Occipital lobe (tissue), 3 donors: ENCODE results near the gene PABPC3. TPM values are rescaled to one million over a fixed set of nuclear protein-coding genes. Genes with fewer than 3 reads are reported as not detected.

Experiments
- DNase-seq: peaks from one replicate; lab custom pipeline; 2025; lab: John Stamatoyannopoulos, UW
- small RNA-seq: library from RNA; depleted of rRNA; stranded (forward); fragments of <200 nt; gene quantifications from one replicate; pipeline ENCODE3, GENCODE V24; 2014
- total RNA-seq: library from RNA; depleted of rRNA; stranded (reverse); fragments of >200 nt; gene quantifications from one replicate; pipeline ENCODE4 v1.2.3, GENCODE V29; 2014

The PABPC3 gene
- total RNA-seq, 1 donor from 2014 or later = not detected

DNA sequence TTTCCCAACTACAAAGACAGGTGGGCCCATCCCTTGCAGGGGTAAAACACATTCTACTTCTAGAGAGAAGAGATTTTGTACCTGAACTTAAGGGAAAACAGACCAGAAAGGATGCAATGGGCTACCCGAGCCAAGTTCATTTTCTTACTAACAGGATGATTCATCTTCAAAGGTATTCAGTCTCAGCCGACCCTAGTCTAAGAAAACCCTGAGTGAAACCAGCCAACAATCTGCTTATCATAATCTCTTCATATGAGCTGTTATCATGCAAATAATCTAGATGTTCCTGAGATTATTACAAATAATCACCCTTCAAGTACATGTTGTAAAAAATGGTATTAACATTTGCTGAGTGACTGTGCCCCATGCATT, 15.6 kb downstream of the PABPC3 start:
- DNase-seq = no peak

DNA sequence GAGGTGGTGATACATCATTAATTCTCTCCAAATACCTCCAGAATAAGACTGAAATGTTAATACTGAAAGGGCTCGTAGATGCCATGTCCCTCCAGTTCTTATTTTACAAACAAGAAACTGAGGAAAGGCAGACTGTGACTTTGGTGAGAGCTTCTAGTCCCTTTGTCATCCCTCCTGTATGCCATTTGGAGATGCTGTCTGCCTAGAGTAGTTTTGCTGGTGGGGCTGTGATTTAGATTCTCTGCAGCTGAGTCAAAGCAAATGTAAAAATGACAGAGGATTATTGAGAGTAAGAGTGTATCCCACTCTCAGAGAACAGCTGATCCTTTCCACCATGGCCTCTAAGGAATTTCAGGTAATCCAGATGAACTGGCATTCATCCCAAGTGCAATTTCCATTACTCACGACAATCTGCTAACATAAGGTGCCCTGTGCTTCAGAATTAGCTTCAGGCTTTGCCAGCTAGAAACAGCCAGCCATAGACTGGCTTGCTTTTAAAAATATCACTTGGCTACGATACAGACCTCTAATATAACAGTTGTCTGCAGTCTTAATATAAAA, 16.8 kb downstream of the PABPC3 start:
- DNase-seq = no peak

DNA sequence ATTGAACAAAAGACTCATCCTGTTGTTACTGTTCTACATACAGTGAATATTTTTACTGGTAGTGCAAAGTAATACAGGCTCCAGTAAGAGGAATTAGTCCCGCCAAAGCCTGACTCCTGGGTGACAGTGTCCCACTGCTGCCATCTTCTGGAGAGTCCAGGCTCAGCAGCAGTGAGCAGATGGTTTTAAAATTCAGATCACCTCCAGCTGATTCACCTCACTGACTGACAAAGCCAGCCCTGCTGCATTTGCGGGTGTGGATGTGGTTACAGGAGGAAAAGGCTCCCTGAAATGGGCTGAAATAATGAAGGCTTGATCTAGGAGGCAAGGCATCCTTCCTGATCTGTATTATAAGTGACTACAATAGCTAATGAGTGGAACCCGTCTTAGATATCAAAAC, 18.3 kb downstream of the PABPC3 start:
- peak; percentile 81 for DNase-seq

DNA sequence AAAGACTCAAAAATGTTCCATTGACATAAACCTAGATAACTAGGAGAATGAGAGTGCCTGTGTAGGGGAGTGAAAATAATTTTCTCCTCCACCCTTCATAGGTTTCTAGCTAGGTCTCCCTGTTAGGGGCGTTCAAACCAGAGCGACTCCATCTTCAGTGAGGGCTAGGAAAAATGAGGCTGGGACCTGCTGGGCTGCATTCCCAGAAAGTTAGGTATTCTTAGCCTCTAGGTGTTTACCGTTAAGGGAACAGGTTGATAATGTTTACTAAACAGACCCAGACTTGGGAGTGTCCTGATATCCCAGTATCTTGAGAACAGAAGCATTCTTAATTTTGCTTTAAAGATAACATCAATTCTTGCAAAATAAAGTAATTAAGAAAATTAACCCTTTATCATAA, 20.1 kb downstream of the PABPC3 start:
- no peak for DNase-seq

DNA sequence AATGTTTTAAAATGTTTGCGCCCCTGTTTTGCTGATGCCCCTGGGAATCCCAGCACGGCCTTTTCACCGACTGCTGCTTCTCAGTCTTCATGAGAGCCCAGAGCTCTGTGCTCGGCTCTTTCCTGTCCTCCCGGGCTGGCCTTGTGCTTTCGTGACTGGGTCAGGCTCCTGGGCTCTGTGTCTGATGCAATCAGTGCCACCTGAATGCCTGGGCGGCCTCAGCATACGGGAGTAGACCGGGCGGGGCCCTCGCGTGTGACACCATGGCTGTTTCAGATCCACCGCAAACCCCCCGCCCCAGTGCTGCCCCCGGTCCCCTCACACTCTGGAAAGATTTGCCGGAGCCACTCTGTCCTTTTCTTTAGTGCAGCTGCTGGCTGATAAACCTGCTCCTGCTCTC, 21.4 kb downstream of the PABPC3 start:
- no peak for DNase-seq

DNA sequence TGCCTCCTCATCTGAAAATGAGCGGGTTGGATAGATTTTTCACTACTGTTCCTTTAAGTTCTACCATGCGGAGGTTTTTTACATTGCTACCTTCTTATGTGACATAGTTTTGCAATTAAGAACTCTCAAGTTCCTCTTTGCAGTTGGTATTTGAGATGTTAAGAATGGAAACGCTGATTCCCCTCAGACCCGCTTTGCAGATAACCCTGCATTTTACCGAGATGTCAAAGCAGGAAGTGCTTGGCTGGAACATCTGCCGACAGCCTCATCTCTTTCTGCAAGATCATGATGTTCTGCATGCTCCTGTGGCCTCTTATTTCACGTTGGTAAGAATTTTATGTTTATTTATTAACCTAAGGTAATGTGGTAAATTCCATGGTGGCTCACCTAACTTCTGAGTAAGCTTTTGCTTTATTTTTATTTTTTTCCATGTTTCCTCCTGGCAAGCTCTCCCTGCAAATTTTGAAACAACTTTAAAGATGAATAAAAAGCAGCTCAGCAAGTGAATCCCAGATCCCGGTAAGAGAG, 22.5 kb downstream of the PABPC3 start:
- no peak for DNase-seq

DNA sequence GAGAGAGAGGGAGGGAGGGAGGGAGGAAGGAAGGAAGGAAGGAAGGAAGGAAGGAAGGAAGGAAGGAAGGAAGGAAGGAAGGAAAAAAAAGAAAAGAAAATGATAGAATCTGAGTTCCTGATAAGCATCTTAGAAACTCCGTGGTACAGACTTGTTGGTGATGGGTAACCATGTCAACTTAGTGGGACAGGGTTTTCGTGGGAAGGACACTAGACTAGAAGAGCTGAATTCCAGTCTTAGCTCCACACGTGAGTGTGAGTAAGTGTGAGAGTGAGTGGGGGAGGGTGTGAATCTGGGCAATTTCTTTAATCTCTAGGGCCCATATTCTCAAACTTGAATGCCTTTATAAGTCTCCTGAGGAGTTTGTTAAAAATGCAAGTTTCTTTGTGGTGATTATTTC, 35.0 kb downstream of the PABPC3 start:
- DNase-seq = no peak

DNA sequence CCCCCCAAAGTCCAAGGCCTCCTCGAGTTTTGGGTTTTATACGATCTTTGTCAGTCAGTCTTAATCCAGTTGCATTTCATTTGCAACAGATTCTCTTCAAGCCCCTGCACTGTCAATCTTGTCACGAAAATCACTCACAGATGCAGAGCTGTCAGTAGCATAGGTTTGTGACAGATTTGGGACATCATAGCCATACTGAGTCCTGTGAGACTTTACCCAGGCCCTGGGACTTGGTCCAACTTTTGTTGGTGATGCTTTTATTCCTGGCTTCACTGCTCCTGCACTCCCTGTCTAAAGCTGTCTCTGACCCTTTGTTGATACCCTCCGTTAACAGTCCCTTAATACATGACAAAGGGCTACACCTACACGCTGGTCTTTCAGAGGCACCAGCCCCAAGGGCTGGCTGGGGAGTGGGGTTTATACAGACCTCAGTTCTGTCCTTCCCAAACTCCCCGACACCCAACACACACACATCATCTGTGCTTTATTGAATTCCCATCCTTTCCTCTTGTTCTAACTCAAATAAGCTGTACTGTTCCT, 36.0 kb downstream of the PABPC3 start:
- DNase-seq = no peak

DNA sequence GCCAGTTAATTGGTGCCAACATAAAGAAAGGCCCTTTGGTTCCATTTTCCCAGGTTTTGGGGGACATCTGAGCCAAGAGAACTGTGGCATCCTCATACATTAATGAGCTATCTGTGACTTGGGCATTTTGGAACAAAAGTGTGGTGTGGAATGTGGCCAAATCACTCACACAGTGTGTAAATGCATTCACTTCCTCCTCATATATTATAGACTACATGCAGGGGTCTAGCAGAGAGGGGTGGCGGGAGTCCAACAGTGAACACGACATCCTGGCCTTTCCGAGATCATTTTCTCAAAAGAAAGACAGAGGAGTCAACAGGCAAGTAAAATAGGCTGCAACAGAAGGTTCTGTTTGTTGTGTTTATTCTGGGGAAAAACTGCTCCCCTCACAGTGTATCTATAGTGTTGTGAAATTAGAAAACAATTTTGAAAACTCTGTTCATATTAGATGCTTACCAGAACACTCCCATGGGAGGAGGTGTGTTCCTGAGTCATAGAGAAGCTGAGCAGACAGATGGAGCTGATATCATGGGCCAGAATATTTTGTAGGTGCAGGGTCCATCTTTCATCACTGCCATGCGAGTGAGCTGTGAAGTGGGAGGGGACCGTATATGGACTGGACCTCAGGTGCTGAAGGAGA, 36.9 kb downstream of the PABPC3 start:
- no peak for DNase-seq

DNA sequence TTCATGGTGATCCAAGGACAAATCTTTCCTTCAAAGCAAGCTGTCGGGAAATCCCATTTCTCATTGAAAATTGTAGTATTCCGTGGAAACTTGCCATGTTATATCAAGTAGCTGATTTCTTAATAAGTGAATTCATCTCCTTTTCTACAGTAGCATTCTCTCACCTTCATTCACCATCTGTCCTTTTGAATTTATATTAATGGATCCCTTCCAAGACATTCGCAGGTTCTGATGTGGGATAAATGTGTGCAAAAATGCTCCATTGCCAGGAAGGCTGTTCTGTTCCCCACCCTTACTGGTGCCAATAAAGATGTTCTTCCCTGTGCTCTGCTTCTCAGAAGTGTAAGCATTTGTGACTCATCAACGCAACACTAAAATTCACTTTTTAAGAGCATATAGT, 40.0 kb downstream of the PABPC3 start:
- no peak for DNase-seq

DNA sequence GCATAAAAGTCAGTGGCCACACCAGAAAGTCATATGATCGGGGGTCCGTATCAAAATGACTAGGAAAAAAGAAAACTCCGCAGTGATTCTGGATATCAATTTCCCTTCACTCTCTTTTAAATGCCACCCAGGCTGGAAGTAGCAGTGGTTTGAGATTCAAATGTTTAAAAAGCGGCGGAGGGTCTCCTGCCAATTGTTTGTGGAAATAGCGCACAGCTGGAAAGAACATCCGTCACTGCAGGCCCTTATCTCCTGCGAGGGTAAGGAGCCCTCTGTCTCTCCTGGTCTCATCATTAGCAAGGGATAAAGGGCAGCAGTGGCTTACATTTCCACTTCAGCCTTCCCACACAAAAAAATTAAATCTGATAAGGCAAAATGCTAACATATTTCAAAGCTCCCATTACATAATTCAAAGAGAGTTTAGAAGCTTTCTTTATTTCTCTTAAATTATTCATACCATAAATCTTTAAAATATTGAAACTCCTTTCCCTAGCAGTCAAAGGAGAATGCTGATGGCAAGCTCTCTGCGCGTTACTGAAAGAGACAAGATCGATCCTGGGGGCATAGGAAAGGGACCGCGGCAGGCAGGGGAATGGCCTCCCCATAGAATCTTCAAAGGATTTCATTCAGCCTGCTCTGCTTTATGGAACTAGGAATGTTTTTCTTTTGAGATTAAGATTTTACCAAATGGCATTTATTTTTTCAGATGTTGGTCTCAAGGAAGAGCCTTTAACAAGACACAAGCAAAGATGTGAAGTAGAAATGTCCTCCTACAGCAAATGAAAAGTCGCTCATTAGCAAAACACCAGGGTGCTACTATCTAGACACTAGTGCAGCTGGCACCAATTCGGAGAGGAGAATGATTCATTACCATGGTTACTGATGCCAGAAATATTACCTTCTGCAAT, 41.2 kb downstream of the PABPC3 start:
- no peak for DNase-seq

DNA sequence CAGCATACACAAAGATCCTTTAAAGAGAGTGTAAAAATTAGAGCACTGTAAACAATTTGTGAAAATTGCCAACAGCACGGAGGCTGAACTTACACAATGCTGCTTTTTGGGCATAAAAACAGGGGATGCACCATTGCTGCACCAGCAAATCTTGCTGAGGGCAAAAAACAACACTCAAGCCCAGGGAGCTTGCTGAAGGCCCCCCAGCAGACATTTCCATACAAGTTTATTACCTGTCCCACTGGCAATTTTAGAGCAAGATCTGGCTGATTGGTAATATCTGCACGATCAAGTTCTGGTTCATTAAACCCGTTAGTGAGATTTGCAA, 41.8 kb downstream of the PABPC3 start:
- no peak for DNase-seq

DNA sequence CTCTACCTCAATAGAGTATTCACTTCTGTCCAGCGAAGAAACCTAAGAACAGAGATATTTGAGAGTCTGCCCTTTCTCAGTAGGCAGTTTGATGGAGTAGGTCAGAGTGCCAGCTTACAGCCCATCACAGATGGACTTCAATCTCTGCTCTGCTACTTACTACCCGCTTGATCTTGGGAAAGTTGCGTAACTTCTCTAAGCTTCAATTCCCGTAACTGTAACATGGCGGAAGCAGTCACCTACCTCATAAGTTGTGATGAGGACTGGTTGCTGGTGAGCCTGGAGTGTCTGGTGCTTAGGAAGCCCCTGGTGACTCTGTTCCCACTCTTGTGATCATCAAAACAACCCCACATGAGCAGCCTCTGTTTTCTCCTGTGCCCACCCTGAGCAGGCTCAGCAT, 45.1 kb downstream of the PABPC3 start:
- no peak for DNase-seq

DNA sequence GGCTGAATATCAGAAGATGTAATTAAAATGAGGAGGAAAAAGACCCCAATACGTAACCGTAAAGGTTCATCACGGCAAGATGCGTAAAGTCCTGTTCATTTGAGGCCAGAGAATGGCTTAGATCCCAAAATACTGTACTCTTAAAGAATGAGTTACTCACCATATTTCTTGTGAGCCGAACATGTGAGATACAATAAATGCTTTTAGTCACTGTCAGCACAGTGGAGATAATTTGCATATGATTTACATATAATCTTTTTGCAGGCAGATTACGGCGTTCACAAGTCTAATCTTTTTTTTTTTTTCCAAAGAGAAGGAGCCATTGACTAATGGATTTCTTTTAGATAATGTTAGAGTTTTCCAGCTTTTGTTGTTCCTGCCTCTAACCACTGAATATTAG, 47.8 kb downstream of the PABPC3 start:
- no peak for DNase-seq

DNA sequence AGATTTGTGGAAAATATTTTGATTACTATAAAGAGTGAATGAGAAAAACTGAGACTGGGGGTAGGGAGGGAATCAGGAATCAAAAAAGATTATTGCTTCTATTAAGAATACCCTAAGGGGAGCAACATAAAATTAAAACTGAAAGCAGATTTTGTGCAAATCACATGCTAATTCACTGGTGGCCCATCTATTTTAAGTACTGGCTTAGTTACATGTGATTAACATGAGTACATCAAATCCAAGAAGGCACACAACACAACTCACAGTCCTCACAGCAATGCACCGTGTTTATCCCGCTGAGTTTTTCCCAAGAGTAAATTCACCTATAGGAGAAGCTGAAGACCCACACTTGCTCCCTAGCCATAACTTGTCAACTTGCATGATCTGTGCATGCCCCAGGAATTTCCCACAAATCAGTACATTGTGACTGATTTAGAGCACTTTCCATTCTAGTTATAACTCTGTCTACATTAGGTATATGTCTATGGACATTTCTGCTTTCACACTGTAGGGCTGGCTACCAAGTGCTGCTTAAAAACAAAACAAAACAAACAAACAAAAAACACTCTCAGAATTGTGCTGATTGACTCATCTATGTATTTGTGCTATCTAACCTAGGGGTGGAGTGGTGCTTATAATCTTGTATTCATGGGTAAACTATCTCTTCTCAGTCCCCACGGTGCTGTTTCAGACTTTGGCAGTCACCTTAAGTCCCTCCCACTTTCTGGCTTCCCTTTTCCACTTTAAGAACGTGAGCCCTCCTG, 51.9 kb downstream of the PABPC3 start:
- no peak for DNase-seq

DNA sequence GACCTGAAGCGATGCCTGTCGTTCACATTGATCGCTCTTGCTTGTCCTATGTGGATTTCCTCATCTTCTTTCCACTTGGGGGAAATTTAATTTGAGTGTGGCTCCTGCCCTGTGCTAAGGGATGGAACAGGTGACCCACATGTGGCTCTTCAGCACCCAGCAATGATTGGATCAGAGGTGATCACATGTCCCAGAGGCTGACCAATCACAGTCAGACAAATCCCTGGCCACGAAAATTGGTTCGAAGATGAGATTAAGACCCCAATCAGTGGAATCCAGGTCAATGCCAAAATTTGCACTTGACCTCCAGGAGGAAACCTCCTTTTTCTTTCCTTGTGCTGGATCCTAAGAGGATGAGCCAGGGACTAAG, 52.5 kb downstream of the PABPC3 start:
- DNase-seq = no peak

Small RNA genes lying within 50 kb of the gene (small RNA-seq; reads per million reads assigned to genes)
- gene AL359757.2 = not detected

Other genes with a start within 250 kb of the PABPC3 start
- 161 TPM for gene AMER2, start 76.2 kb downstream of the PABPC3 start, total RNA-seq
- 45.7 TPM for gene MTMR6, start 191.4 kb downstream of the PABPC3 start, total RNA-seq
- gene NUP58, start 205.5 kb downstream of the PABPC3 start, total RNA-seq = 135 TPM